Nephron progenitor cell (in vitro differentiated cells): Measurements from ENCODE around the gene ENDOU.
A peak's percentile ranks its signal among the peaks of the same experiment; 100 is the strongest.

ENCODE experiments used
- DNase-seq: peaks from one replicate; pipeline ENCODE4 v3.0.0; 2021
- H3K27ac Mint-ChIP-seq: 2 replicates; pipeline ENCODE4 v1.8.0; 2021; ENCODE audit warnings: mild to moderate bottlenecking, moderate library complexity, mixed read lengths
- H3K27me3 Mint-ChIP-seq: 2 replicates; pipeline ENCODE4 v1.8.0; 2021; ENCODE audit warnings: mild to moderate bottlenecking, low read depth, mixed read lengths; ENCODE audit not compliant: poor library complexity
- H3K36me3 Mint-ChIP-seq: 2 replicates; pipeline ENCODE4 v1.8.0; 2021; ENCODE audit warnings: low read depth, mixed read lengths
- H3K4me1 Mint-ChIP-seq: 2 replicates; pipeline ENCODE4 v1.8.0; 2021; ENCODE audit warnings: mixed read lengths
- H3K4me3 Mint-ChIP-seq: 2 replicates; pipeline ENCODE4 v1.8.0; 2021; ENCODE audit warnings: mild to moderate bottlenecking, moderate library complexity, mixed read lengths
- H3K9me3 Mint-ChIP-seq: 2 replicates; pipeline ENCODE4 v1.8.0; 2021; ENCODE audit warnings: mild to moderate bottlenecking, moderate library complexity, mixed read lengths
- TF ChIP-seq, protein P1 (sequence below): fragments of 200-600 bp; sonication (generic); IDR thresholded peaks from 2 replicates; pipeline ENCODE4 v1.5.0; 2021; ENCODE audit warnings: antibody characterized with exemption

Gene ENDOU

DNA sequence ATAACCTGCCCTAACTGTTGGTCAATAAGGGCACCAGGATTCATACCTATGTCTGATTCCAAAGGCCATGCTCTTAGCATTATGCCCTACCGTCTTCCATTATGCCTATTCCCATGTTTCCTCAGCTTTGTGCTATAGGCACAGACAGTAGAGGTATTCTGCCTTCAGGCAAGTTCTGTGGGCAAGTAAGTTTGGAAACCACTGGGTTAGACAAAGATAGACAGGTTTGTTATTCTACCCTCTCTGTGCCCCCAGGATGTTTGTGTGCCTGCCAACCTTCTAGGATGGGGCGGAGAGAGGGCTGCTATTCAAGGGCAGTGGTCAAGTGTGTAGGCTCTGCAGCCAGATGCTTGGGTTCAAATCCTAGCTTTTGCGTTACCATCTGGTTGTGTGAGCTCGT lies 28.8 kb upstream of the ENDOU start:
- Mint-ChIP-seq H3K27me3 (peaks cover 4% of the 10 kb centered on the region), H3K4me1 (peaks cover 80% of the 10 kb centered on the region), H3K4me3 (no peak overlapping the region), H3K36me3 (no peaks in the 10 kb centered on the region), H3K27ac (no peak overlapping the region), H3K9me3 (no peaks in the 10 kb centered on the region)
- TF ChIP-seq, protein P1, sequence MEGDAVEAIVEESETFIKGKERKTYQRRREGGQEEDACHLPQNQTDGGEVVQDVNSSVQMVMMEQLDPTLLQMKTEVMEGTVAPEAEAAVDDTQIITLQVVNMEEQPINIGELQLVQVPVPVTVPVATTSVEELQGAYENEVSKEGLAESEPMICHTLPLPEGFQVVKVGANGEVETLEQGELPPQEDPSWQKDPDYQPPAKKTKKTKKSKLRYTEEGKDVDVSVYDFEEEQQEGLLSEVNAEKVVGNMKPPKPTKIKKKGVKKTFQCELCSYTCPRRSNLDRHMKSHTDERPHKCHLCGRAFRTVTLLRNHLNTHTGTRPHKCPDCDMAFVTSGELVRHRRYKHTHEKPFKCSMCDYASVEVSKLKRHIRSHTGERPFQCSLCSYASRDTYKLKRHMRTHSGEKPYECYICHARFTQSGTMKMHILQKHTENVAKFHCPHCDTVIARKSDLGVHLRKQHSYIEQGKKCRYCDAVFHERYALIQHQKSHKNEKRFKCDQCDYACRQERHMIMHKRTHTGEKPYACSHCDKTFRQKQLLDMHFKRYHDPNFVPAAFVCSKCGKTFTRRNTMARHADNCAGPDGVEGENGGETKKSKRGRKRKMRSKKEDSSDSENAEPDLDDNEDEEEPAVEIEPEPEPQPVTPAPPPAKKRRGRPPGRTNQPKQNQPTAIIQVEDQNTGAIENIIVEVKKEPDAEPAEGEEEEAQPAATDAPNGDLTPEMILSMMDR, result no peak
- DNase-seq, result no peak

DNA sequence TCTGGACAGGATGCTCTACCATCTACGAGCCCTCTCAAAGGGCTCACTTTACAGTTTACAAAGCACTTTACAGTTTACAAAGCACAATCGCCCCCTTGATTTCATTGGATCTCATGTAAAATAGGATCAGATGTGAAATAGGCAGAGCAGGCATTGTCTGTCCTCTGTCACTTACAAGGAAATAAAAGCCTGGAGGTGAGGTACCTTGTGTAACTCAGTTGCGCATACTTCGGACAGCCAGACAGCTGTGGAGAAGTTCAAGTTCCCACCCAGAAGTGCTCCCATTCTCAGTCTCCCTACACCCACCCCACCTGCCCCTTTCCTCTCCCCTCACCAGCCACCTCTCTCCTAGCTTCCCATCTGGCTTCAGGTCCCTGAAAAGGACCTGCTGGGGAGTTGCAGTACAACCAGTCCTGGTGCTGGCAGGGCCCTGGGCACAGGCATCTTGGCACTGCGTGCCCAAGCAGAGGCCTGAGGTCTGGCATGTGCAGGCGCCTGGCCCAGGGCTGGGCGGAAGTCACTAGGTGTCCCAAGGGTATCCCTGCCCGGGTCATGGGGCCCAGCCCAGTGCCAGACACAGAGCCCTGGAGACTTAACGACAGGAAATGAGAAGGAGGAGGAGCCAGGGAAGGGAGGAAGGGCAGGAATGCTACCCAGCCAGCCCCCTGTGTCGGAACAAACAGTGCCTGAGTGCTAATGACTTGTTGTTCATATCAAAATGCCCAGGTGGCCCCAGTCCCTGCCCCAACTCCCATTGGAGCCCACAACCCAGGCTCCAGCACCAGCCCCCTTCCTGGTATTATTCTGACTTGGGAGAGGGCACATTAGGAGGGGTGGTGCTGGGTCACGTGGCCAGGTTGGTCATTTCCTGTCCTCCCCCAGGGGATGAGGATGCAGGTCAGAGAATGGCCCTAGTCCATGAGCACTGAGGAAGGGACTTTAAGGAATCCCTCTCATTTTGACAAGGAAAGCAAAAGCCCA lies 28.0 kb upstream of the ENDOU start:
- Mint-ChIP-seq H3K9me3 (no peaks in the 10 kb centered on the region), H3K4me1 (peaks cover 79% of the 10 kb centered on the region), H3K27me3 (peaks cover 4% of the 10 kb centered on the region), H3K36me3 (peaks cover 8% of the 10 kb centered on the region), H3K27ac (peak overlapping the region; percentile 80), H3K4me3 (peak overlapping the region; percentile 23)
- TF ChIP-seq, protein P1, result no peak
- DNase-seq, result peak; percentile 40

DNA sequence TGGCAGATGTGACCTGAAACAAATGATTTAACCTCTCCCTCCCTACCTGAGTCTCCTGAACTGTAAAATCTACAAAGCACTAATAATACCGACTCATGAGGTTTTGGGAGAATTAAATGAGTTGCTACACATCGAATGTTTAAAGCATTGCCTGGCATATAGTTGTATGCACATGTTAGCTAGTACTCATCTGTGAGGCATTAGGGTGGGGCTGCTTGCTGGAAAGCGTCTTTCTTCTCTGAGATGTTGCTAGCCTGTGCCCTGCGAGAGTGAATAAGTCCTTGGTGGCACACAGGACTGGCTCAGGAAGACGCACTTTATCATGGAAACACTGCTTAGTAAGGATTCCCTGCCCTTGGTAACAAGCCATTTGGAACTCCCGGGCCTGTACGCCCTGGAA lies 27.3 kb upstream of the ENDOU start:
- Mint-ChIP-seq H3K4me3 (no peak overlapping the region), H3K4me1 (peaks cover 72% of the 10 kb centered on the region), H3K27ac (peak overlapping the region; percentile 68)

DNA sequence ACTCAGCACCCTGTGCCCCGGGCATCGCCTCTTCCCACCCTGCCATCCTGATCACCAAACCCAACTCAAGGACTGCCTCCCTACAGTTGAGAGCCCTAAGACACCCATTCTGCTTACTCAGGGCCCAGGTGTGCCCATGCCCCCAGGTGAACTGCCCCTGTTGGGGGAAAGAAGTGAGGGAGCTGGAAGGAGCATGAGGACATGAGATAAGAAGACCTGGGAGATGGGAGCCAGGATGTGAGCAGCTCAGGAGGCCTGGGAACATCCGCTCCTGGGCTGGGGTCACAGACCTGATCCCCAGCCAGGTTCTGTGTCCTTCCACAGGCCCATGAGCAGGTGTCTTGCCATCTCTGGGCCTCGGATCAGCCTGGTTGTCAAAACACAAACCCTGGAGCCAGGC lies 26.8 kb upstream of the ENDOU start:
- Mint-ChIP-seq H3K27ac (no peak overlapping the region), H3K4me3 (no peak overlapping the region), H3K4me1 (peaks cover 70% of the 10 kb centered on the region), H3K27me3 (no peaks in the 10 kb centered on the region), H3K9me3 (no peaks in the 10 kb centered on the region), H3K36me3 (peaks cover 11% of the 10 kb centered on the region)
- DNase-seq, result no peak
- TF ChIP-seq, protein P1, result no peak

More for the DNA sequence above, 27.3 kb upstream of the ENDOU start:
- no peak for DNase-seq
- Mint-ChIP-seq H3K36me3 (peaks cover 8% of the 10 kb centered on the region), H3K27me3 (peaks cover 3% of the 10 kb centered on the region), H3K9me3 (no peaks in the 10 kb centered on the region)
- TF ChIP-seq, protein P1, result no peak

DNA sequence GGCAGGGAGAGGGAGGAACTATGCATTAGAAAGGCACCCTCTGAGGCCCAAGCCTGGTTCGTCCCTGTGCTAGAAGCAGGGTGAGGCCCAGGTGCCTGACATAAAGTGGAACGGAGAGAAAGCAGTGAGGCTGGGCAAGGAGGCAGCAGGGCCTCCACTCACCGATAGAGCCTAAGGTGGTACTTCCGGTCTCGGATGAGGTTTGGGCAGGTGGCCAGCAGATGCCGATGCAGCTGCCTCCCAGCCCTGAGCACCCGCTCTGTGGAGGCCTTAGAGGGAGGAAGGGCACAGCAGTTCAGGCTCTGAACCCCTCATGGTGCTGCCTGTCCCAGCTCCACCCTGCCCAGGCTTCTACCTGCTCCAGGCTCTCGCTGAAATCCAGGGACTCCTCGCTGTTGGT lies 26.3 kb upstream of the ENDOU start:
- Mint-ChIP-seq H3K4me3 (no peak overlapping the region), H3K27me3 (no peaks in the 10 kb centered on the region), H3K9me3 (no peaks in the 10 kb centered on the region), H3K36me3 (peaks cover 15% of the 10 kb centered on the region), H3K27ac (peak overlapping the region; percentile 87), H3K4me1 (peaks cover 70% of the 10 kb centered on the region)
- no peak for DNase-seq
- TF ChIP-seq, protein P1, result no peak
